Mucosa of gallbladder (tissue), 1 donor: Measurements from ENCODE around the gene TWSG1. TPM values are rescaled to one million over a fixed set of nuclear protein-coding genes. Genes with fewer than 3 reads are reported as not detected.
A peak's percentile ranks its signal among the peaks of the same experiment; 100 is the strongest.
"Not testable (repeated sequence)": the region's sequence is repeated elsewhere in the genome, so short reads cannot be mapped to it uniquely, and the experiment has no call there.

Experiments used
- DNase-seq: peaks from one replicate; pipeline ENCODE4 v3.0.0-alpha.2; 2020; ENCODE audit warnings: low spot score
- total RNA-seq: library from RNA; stranded (reverse); gene quantifications from one replicate; pipeline ENCODE4 v1.2.1, GENCODE V29; 2021
- donor health status: DM: no; HTN: no; CAD: no.

Gene TWSG1
- total RNA-seq, 1 donor from 2014 or later = 46.8 TPM

DNA sequence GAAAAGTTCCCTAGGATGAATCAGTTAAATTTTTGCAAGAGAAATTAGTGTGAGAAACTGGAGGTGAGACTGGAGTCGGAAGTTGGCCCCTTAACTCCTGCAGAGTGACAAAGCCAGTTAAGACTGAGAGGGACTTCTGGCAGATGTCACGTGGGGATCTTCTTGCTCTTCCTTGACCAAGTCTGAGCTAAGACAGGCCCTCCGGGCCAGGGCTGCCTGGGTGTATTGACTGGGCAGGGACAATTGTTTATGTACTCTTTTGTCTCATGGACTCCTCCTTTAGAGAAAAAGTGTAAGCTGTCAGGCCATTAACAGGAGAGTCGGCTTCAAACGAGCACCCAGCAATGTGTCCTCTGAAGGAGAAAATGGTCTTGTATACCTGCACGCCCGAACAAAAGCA lies 92.2 kb downstream of the TWSG1 start:
- no peak for DNase-seq

GRCh38 chr18:9428301-9428706 lies 93.7 kb downstream of the TWSG1 start:
- peak; percentile 14 for DNase-seq

DNA sequence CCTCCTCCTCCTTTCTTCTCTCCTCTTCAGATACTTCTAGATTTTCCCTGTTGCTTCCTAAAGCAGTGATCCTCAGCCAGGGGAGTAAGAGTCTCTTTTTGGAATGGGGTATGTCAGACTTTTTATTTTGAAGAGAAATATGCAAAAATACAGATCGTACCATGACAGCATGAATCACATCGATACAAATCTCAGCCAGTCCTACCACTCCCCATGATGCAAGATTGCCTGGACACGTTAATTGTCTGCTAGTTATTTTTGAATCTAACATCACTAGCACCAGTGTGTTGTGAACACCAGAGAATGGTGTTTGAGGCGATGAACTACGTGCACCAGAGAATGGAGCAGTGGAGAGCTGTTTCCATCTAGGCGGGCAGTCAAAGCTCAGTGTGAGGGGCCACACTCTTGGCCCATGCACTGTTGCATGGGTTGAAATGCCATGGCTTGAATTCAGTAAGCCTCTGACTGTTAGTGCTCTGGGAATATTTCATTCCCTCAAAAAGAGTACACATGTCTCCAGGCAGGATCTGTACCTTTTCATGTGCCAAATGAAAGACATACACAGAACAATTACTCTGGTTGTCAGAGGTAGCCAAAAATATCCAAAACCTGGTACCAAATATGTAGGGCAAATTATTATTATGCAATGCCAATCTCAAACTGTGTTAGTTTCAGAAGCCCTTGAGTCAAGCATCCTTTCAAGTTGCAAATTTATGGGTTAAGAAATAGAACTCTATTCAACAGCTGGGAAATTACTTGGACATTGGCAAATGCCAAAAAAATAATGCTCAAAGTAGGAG lies 94.5 kb downstream of the TWSG1 start:
- DNase-seq = no peak

DNA sequence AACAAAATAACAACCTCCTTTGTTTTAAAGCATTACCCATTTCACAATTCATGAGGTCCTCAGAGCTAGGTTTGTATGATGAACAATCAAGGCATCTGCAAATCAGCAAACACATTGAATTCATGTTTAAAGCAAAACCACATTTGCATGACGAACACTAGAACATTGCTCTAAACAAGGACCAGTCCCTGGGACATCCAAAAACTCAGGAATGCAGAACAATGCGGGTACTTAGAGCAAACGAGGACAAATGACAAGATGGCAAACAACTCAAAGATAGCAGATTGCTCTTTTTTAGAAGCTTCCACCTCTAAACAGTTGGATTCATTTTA lies 95.1 kb downstream of the TWSG1 start:
- no peak for DNase-seq

GRCh38 chr18:9430315-9430714 lies 95.7 kb downstream of the TWSG1 start:
- DNase-seq = not testable (repeated sequence)

GRCh38 chr18:9431296-9431695 lies 96.7 kb downstream of the TWSG1 start:
- no peak for DNase-seq

DNA sequence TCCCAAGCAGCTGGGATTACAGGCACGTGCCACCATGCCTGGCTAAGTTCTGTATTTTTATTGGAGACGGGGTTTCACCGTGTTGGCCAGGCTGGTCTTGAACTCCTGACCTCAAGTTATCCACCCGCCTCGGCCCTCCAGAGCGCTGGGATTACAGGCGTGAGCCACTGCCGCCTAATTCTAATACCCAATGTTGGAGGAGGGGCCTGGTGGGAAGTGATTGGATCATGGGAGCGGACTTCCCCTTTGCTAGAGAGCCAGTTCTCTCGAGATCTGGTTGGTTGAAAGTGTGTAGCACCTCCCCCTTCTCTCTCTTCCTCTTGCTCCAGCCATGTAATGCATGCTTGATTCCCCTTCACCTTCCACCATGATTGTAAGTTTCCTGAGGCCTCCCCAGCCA lies 98.5 kb downstream of the TWSG1 start:
- DNase-seq = not testable (repeated sequence)

GRCh38 chr18:9433671-9434121 lies 99.1 kb downstream of the TWSG1 start:
- no peak for DNase-seq

GRCh38 chr18:9434122-9434701 lies 99.6 kb downstream of the TWSG1 start:
- no peak for DNase-seq

GRCh38 chr18:9435041-9435440 lies 100.5 kb downstream of the TWSG1 start:
- no peak for DNase-seq

- no peak for DNase-seq
Measured at GRCh38 chr18:9436206-9436929, 101.8 kb downstream of the TWSG1 start.

DNA sequence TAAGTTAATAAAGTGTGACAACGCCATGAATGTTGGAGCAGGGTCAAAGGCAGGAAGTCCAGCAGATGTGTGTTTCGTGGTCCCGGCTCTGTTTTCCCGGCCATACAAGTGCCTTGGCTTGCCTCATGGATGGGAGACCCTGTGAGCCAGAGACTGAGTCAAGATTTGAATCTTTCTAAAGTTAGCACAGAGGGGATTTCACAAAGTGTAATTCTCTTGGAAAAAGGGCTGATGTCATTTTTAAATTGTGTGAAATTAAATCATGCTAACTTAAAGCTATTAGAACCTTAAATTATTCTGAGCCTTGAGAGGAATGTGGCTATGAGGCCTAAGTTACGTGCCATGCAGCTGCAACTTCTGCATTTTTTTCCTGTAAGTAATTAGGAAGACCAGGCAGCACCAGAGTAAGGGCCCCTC lies 102.5 kb downstream of the TWSG1 start:
- no peak for DNase-seq

DNA sequence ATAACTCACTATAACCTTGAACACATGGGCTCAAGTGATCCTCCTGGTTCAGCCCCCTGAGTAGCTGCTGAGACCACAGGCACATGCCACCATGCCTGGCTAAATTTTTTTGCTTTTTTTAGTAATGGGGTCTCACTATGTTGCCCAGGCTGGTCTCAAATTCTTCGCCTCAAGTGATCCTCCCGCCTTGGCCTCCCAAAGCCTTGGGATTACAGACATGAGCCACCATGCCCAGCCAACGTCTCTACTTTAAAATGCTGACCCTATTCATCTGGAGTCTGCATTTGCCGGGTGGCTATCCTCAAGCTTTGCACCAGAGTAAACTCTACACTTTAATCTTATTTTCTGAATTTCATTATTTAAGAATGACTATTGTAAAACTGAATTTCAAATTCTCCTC lies 103.1 kb downstream of the TWSG1 start:
- DNase-seq = no peak

- DNase-seq = no peak
Measured at GRCh38 chr18:9441061-9441460, 106.5 kb downstream of the TWSG1 start.

- DNase-seq = no peak
Measured at GRCh38 chr18:9444549-9444948, 110.0 kb downstream of the TWSG1 start.

DNA sequence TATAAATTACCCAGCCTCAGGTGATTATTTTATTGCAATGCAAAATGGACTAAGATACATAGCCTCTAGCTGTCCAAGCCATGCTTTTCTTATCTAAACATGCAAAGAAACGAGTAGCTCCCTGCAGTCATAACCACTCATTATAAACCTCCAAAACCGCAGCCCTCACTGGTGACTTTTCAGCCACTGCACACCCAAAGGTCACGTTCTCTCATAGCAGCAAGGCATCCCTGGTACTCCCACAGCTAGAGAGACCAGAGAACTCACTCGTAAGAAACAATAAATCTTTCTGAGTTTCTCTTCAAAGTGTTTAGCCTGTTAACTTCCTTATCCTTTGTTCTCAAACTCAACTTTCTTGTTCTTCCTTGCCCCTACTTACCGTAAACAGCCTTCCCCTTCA lies 112.3 kb downstream of the TWSG1 start:
- DNase-seq = no peak

DNA sequence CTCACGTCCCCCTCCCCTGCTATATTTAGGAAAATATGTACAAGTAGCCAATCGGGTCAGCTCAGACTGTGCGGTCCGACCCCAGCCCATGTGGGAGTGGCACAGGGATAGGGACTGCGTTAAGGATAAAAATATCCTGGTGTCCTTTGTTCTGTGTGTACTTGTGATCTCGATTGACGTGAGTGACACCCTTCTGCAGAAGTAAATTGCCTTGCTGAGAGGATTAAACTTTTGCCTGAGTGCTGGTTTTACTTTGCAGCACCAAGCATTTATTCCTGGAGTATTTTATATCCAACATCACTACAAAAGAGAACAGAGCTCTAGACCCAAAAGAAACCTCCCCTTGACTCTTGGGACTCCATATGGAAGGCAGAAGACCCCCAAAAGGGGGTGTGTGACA lies 112.8 kb downstream of the TWSG1 start:
- DNase-seq = no peak

GRCh38 chr18:9449600-9450414 lies 115.2 kb downstream of the TWSG1 start:
- DNase-seq = no peak

DNA sequence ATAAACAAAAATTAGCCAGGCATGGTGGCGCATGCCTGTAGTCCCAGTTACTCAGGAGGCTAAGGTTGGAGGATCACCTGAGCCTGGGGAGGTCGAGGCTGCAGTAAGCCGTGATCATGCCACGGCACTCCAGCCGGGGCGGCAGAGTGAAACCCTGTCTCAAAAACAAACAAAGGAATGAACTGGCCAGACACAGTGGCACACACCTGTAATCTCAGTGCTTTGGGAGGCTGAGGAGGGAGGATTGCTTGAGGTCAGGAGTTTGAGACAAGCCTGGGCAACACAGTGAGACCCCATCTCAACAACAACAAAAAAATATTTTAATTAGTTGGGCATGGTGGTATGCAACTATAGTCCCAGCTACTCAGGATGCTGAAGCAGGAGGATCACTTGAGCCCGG lies 116.3 kb downstream of the TWSG1 start:
- not testable (repeated sequence) for DNase-seq
